GM21367 (cell line): ENCODE results near the gene RDH14.
A peak's percentile ranks its signal among the peaks of the same experiment; 100 is the strongest.

Experiments used
- ATAC-seq: cut with Tn5 transposase; IDR thresholded peaks from one replicate; pipeline ENCODE4 v1.9.1; 2021; ENCODE audit not compliant: unreplicated experiment

The RDH14 gene

GRCh38 chr2:18525236-18525635 is 35.2 kb downstream of the RDH14 start:
- no peak for ATAC-seq

GRCh38 chr2:18522484-18523146 is 37.8 kb downstream of the RDH14 start:
- no peak for ATAC-seq

- ATAC-seq: peak; percentile 78
Observed at GRCh38 chr2:18520451-18521425, 39.7 kb downstream of the RDH14 start.

GRCh38 chr2:18519914-18520450 is 40.5 kb downstream of the RDH14 start:
- no peak for ATAC-seq

- ATAC-seq: no peak
Observed at GRCh38 chr2:18518116-18519111, 42.0 kb downstream of the RDH14 start.

- ATAC-seq: no peak
Observed at GRCh38 chr2:18517386-18517785, 43.1 kb downstream of the RDH14 start.

GRCh38 chr2:18516112-18516511 is 44.3 kb downstream of the RDH14 start:
- no peak for ATAC-seq

GRCh38 chr2:18514526-18515461 is 45.7 kb downstream of the RDH14 start:
- no peak for ATAC-seq

- ATAC-seq: no peak
Observed at GRCh38 chr2:18510775-18511174, 49.7 kb downstream of the RDH14 start.

- ATAC-seq: no peak
Observed at GRCh38 chr2:18506883-18507509, 53.5 kb downstream of the RDH14 start.

- ATAC-seq: no peak
Observed at GRCh38 chr2:18505703-18506341, 54.6 kb downstream of the RDH14 start.
